HG02610 (cell line): Measurements from ENCODE around the gene IFI6.
"Not testable (repeated sequence)": the region's sequence is repeated elsewhere in the genome, so short reads cannot be mapped to it uniquely, and the experiment has no call there.

Experiments
- ATAC-seq: cut with Tn5 transposase; IDR thresholded peaks from one replicate; pipeline ENCODE4 v1.9.1; 2021; ENCODE audit warnings: mild to moderate bottlenecking, moderate library complexity; ENCODE audit not compliant: unreplicated experiment

The IFI6 gene

DNA sequence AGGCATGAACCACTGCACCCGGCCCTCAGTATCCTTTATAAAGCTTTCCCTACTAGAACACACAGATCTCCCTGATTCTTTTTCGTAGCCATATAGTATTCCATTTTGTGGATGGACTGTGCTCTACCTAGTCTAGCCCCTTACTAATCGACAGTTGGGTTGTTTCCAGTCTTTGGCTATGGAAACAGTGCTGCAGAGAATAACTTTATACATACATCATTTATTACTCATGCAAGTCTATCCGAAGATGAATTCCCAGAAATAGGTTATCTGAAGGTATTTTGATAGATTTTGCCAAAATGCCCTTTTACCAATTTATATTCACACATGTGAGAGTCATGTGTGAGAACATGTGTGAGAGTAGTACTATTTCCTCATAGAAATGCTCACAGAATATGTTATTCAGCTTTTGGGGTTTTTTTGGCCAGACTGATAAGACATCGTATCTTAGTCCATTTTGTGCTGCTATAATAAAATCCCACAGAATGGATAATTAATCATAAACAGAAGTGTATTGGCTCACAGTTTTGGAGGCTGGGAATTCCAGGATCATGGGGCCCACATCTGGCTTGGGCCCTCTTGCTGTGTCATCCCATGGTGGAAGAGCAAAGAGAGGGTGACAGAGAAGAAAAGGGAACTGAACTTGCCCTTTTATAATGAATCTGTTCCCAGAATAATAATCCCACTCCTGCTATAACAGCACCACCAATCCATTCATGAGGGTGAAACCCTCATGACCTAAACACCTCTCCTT is 19.7 kb downstream of the IFI6 start:
- no peak for ATAC-seq

DNA sequence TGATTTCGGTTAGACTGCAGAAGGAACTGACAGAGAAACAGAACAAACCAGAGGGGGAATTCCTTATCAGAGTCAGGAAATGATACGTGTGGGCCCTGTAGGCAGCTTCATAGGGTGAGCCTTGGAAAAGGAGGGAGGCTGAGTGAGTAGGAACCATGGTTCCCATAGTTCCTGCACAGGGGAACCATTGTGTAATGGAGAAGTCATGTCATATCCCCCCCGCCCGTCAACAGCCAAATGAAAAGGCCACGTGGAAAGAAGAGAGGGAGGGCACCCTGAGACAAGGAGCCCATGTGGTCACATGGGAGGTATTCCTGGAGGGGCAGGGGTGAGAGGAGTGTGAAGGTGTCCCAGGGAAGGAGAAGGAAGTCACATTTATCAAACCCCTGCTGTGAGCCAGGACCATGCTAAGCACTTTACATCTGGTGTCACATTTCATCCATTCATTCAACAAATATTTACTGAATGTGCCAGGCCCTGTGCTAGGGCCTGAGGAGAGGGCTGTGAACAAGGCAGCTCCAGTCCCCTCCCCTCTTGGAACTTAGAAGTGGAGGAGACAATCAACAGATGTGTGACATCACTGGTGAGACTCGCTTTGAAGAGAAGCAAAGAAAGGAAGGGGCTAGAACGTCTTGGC is 21.3 kb downstream of the IFI6 start:
- ATAC-seq: no peak

DNA sequence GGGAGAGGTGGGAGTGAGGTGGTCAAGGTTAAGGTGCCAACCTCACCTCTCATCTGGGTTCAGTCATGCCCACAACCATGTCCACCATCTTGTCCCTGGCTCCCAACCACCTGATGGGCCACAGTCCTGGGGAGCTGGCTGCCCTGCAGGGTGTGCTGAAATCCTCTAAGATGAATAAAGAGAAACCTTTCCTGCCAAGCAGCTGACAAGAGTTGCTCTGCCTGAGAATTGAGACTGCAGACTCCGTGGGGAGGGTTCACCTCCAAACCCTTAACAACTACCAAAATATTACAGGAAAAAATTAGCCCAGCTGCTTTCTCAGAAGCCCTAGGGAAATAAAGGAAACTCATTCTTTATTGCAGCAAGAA is 21.8 kb downstream of the IFI6 start:
- no peak for ATAC-seq

DNA sequence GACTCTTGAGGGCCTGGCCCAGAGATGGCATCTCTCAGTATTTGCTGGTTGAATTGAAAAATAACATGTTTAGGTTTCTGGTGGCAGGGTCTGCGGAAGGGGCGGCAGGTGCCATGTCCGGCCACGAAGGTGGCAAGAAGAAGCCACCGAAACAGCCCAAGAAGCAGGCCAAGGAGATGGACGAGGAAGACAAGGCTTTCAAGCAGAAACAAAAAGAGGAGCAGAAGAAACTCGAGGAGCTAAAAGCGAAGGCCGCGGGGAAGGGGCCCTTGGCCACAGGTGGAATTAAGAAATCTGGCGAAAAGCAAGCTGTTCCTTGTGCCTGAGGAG is 22.7 kb downstream of the IFI6 start:
- no peak for ATAC-seq

DNA sequence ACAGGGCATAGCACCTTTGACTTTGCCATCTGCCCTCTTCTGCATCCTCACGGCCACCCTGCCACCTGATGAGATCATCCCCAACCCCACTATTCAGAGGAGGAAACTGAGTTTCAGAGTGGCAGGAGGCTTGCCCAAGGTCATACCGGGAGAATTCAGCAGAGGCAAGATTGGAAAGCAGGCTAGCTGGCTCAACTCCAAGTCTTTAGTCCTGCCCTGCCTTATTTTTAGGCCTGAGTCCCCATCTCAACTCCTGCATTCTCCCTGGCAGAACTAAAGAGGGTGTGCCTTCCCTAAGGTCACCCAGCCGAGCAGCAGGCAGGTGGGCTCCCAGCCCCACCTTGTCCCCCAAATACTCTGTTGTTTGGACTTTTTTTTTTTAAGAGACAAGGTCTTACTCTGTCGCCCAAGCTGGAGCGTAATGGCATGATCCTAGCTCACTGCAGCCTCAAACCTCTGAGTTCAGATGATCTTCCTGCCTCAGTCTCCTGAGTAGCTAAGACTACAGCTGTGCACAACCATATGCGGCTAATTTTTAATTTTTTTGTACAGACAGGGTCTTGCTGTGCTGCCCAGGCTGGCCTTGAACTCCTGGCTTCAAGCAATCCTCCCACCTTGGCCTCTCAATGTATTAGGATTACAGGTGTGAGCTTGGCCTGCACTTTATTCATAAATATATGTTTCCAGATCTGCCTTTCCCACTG is 23.2 kb downstream of the IFI6 start:
- ATAC-seq: no peak

DNA sequence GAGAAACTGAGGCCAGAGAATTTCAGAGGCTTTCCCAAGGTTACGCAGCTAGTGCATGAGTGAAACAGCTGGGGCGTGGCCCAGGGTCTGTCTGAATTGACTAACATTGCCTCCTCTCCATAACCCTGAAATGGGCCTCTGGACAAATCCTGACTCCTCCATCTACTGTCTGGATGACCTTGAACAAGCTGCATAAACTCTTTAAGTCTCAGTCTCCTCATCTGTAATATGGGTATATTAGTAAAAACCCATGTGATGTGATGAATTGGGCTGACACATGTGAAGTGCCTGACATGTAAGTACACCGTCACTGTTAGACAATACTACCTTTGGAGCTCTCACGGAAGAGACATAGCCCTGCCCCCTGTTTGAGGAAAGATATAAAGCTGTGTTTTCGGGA is 24.7 kb downstream of the IFI6 start:
- ATAC-seq: no peak

DNA sequence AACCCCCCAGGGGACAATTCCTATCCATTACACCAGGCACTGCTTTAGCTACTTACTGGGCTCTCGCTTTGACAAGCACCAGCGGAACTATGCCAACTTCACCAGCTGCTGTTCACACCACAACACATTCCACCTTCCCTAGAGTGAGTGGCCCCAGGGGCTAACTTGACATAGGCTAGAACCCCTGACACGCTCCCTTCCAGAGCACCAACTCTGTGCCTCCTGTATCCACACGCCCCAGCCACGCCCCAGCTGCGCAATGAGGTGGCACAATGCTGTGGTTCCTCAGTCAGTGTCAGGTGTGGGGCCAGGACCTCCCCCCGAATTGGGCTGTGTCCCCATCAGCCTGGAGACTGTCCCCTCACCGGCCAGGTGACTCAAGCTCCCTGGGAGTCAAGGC is 25.3 kb downstream of the IFI6 start:
- ATAC-seq: no peak

DNA sequence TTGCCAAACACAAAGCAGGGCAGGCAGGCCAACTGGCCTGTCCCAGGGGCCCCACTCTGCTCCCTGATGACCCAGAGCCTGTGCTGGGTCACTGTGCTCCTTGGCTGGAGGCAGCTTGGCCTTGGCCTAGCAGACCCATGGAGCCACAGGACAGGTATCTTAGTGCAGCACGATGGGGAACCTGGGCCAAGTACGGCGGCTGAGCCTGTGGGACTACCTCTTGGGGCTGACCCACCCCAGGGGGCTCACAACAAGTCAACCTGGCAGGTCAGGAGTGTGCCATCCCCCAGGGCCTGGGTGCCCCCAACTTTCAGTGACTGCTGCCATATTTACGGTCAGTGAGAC is 26.9 kb downstream of the IFI6 start:
- ATAC-seq: no peak

DNA sequence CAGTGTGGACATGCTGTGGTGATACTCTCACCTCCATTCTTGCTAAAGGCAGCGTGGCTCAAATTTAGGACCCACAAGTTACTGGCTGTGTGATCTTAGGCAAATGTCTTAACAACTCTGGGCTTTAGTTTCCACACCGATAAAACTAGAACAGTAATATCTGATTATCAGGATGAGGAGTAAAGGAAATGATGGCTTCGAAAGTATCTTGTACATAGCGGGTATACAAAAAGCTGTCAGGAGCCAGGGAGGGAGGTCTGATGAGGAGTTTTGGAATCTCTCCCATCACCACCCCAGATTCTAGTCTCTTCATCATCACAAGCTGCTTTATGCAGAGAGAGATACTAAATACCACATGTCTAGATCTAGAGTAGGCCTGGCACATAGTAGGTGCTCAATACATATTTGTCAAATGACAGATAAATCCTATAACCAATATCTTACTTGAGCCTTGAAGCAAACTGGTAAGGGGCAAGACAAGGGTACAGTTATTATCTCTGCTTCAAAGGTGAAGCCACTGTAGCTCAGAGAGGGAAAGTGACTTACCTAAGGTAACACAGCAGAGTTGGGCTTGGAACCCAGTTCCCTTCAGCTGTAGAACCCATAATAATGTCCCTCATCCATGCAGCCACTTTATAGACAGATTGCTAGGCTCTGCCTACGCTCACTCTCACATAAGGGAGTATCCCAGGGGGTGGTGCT is 27.5 kb downstream of the IFI6 start:
- no peak for ATAC-seq

DNA sequence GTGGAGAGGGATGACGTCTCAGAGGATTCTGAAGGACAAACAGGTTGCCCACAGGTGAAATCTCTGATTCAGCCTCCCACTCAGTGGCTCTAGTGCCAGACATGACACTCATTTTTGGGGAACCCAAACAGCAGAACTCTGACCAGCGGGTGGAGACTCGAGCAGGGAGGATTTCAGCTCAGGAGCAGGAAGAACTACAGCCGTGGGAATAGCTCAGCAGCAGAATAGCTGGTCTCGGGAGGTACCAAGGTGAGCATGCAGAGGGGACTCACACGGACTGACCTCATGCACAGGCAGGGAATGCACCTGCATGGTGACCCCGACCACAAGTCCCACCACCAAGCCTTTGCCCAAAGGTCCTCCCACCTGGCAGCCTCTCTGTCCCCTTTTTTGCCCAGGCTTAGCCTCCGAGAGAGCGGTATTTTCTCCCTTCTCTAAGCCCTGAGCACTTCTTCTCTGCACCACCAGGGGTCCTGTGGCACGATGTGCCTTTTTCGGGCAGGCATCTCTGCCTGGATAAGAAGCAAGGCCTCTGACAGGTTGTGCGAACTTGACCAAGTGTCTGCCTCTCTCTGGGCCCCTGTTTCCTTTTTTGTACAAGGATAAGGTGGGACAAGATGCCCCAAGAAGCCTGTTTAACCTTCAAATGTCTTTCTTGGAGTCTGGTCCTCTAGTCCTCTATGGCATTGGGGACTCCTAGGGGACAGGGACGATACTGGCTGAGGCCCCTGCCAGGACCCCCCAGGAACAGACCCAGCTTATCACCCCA is 28.2 kb downstream of the IFI6 start:
- peak; percentile 78 for ATAC-seq

DNA sequence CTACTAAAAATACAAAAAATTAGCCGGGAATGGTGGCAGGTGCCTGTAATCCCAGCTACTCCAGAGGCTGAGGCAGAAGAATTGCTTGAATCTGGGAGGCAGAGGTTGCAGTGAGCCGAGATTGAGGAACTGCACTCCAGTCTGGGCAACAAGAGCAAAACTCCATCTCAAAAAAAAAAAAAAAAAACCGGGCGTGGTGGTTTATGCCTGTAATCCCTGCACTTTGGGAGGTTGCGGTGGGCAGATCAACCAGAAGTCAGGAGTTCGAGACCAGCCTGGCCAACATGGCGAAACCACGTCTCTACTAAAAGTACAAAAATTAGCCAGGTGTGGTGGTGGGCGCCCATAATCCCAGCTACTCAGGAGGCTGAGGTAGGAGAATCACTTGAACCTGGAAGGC is 31.5 kb downstream of the IFI6 start:
- ATAC-seq: not testable (repeated sequence)

DNA sequence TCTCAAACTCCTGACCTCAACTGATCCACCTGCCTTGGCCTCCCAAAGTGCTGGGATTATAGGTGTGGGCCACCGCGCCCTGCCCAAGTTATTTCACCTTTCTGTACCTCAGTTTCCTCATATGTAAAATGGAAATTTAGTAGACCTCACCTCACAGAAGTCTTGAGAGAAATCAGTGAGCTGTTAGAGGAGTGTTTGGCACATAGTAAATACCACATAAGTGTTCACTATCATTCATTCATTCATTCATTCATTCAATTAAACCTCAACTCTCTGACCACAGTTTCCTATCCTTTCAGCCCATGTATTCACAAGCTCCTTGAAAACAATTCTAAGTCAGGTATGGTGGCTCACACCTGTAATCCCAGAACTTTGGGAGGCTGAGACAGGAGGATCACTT is 33.2 kb downstream of the IFI6 start:
- no peak for ATAC-seq

DNA sequence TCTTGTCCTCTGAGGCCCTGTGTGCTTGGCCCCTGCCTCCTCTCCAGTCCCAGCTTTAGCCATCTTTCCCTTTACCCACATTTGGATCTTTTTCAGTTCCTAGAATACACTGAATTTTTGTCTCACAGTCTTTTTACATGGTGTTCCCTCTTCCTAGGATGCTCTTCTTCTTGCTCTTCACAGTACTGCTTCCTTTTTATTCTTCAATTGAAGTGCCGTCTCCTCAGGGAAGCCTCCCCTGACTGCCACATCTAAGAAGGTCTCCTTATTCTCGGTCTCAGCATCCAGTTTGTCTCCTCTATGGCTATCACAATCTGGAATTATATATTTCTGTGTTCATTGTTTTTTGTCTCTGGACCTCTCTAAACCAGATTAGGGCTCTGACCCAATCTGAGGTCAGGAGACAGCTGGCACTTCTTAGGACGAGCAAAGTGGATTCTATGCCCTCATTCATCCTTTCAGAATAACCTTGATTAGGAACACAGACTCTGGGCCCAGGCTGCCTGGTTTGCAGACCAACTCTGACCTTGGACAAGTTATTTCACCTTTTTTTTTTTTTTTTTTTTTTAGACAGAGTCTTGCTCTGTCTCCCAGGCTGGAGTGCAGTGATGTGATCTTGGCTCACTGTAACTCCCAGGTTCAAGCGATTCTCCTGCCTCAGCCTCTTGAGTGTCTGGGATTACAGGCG is 33.8 kb downstream of the IFI6 start:
- no peak for ATAC-seq

DNA sequence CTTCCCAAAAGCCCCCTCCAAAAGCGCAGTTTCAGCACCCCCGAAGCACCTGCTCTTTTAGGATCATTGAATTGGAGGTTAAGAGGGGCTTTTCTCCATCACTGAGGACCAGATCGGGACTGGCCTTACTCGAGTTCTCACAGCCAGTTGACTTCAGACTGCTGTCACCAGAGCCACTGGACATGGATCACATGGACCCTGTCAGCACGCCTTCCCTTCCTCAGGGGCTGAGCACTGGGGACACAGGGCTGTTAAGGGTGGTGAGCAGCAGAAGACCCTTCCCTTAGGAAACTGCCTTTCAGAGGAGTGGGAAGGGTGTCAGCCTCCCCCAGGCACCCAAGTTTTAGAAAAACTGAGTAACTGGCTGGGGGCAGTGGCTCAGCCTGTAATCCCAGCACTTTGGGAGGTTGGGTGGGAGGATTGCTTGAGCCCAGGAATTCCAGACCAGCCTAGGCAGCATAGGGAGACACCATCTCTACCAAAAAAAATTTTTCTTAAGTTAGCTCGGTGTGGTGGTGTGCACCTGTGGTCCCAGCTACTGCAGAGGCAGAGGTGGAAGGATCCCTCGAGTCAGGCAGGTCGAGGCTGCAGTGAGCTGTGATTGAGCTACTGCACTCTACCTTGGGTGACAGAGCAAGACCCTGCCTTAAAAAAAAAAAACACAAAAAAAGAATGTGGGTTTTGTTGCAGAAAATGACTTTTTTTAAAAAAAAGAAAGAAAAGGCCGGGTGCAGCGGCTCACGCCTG is 36.4 kb downstream of the IFI6 start:
- no peak for ATAC-seq

DNA sequence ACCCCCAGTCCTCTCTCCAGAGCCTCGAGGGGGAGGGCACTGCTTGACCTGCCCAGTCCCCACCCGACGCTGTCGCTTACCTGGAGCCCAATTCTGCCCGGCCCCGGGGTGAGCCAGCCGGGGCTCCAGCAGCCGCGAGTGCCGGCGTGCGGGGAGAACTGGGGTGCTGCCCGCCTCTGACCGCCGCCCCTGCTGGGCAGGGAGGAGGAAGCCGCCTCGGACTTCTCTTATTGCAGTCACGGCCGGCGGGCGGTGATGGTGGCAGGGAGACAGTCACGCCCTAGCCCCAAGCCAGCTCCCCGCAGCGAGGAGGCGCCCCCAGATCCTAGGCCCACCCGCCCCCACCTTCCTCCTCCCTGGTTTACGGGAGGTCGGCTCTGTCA is 37.0 kb downstream of the IFI6 start, which contains the start of gene FGR:
Gene FGR (minus strand): TSS at position 201 of the 383 bp plus-strand sequence. CDS start 11,269 bp downstream, outside the sequence.
- ATAC-seq: no peak

DNA sequence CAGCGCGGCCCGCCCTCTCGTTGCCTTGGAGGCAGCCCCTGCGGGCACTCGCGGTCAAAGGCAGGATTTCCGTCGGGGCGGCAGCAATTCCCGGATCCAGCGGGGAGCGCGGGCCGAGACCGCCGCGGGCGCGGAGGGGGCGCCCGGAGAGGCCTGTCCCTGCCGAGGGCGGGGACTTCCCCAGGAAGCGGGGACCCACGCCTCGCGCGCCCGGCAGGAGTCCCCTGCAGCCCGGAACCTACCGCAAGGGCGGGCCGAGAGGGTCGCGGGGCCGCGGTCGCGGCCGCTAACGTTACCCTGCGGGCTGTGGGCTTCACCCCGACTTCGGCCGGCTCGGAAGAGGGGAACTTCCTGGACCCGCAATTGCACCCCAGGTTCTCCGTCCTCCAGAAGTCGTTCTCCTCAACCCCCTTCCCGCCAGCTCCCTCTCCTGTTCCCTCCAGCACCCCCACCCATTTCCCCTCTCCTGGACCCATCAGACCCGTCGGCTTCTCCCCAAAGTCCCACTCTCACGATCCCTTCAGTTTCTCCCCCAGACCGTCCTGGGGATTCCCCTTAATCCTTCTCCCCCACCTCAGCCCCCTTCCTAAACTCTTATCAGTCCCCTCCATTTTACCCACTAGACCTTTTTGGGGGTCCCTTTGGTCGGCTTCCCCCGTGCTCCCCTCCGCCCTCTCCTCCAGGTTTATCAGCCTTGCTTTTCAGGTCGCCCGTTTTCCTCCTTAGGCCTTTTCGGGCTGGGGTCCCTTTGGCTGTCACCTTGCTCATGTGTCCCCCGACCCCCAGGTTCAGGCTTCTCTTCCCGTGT is 37.6 kb downstream of the IFI6 start:
- ATAC-seq: no peak

DNA sequence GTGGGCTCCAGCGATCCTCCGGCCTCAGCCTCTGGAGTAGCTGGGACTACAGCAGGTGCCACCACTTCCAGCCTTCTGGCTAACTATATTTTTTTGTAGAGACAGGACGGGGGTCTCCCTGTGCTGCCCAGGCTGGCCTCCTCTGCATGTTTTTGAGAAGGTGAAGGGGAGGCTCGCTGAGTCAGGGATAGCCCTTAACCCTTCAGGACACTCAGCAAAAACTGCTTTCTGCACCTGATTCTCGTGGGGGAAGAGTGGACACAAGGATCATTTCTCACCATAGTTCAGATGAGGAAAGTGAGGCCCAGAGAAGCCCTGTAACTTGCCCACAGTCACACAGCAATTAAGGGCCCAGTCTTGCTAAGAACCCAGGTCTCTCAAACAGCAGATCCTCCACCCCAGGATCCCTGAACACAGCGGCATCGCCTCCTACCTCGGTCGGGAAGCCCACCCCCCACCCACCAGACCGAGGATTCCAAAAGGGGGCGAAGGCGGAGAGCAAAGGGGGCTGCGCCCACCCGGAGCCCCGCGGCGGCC is 38.3 kb downstream of the IFI6 start:
- ATAC-seq: no peak

DNA sequence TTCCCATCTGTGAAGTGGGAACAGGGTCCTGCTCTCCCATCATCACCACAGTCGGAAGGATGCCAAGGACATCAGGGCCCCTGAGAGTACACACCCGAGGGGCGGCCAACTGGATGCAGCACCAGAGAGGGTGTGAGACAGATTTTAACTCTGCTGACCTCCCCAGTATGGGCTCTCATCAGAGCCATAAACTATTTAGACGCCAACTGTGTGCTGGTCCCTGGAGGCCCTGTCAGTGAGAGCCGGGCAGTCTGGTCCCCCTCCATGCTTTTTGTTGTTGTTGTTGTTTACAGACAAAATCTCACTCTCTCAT is 38.7 kb downstream of the IFI6 start:
- no peak for ATAC-seq
